Raji (cell line): ENCODE data around the gene ZNF396.

Experiments
- POLR2A ChIP-seq: IDR thresholded peaks from 2 replicates; pipeline ENCODE4 v1.6.1; 2011; ENCODE audit warnings: low read depth, low read length, control low read depth; ENCODE audit not compliant: insufficient read depth

Gene ZNF396

DNA sequence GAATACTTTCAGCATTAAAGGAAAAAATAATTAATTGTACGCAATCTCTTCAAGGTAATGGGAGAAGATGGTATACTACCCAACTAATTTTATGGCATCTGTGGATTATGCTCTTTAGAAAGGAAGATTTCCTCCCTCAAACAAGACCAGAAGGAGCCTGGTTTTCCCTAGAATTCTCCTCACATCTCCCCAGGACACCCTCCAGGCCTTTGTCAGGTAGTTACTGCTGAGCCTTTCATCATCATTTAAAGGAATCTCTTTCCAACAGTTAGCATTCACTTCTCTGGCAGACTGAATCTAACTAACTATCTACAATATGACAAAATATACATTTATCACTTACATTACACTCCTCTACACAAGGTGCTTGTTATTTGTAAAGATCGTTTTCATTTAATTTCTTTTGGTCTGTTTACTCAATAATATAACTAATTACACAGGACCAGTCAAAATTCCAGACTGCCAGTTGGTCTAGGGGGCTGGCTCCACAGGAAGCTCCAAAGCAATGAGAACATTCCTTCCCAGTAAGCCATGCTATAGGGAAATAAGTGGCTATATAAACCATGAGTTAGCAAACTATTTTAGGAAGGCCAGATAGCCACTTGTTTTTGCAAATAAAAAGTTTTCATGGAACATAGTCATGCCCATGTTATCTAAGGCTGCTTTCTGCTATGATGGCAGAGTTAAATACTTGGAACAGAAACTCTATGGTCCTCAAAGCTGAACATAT, 52.0 kb downstream of the ZNF396 start:
- TF ChIP-seq POLR2A: no peak

DNA sequence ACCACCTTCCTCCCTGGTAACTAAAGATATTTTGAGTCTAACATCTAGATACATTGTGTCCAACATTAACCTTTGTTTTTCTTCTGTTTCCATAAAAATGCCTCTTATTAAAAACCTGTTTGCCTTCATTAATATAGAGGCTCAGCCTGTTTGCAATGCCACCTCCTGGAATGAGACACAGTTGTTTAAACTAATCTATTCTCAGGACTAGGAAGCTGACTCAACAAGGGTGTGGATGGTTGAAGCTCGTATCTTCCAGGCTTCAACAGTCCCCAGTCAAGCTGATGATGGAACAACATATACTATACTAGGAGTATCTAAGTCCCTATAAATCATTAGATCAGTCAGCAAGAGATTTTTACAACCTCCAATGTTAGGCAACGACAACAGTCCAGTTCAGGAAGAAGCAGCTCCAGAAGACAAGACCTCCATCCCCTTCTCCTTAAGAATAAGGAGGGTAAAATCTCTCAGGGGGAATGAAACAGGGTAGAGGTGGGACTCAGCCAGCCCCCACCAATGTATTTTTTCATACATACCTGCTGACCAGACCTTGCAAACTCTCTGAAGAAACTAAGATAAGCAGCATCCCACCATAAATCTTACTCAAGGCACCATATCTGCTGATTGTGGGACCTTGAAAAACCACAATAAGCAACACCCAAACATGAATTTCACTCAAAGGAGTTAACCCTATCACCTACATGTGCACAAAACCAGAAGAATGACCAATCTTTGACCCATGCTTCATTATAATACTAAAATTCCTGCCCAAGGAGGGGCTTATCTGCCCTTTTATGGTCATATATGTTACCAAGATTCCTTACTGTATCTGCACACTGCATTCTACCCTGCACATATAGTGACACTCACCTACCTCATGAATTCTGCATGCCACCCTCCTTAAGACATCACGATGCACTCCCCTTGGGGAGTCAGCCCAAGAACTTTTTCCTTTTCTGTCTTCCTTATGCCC, 54.4 kb downstream of the ZNF396 start:
- no peak for TF ChIP-seq POLR2A
